HFFc6 (cell line): Measurements from ENCODE around the gene EEIG1. TPM values are rescaled to one million over a fixed set of nuclear protein-coding genes. Genes with fewer than 3 reads are reported as not detected.
A peak's percentile ranks its signal among the peaks of the same experiment; 100 is the strongest.

Experiments
- DNase-seq: peaks from one replicate; pipeline ENCODE4 v3.0.0-alpha.2; 2018
- H3K27ac Mint-ChIP-seq: 2 replicates; pipeline ENCODE4 v1.8.0; 2020; ENCODE audit warnings: mild to moderate bottlenecking, mixed read lengths
- H3K27me3 Mint-ChIP-seq: 2 replicates; pipeline ENCODE4 v1.8.0; 2021; ENCODE audit warnings: mild to moderate bottlenecking, moderate library complexity, mixed read lengths; ENCODE audit not compliant: insufficient read depth
- H3K36me3 Mint-ChIP-seq: 2 replicates; pipeline ENCODE4 v1.8.0; 2021; ENCODE audit warnings: low read depth, mixed read lengths
- H3K4me1 Mint-ChIP-seq: 2 replicates; pipeline ENCODE4 v1.8.0; 2020; ENCODE audit warnings: low read depth, mixed read lengths
- H3K4me3 Mint-ChIP-seq: 2 replicates; pipeline ENCODE4 v1.8.0; 2020; ENCODE audit warnings: mild to moderate bottlenecking, moderate library complexity, mixed read lengths
- H3K9me3 Mint-ChIP-seq: 2 replicates; pipeline ENCODE4 v1.8.0; 2020; ENCODE audit warnings: mild to moderate bottlenecking, mixed read lengths
- total RNA-seq, 6 experiments: library from RNA; stranded (reverse); fragmentation: NEBNext Ultra II Directional; extraction: Animal tissue kit (Norgen Biotek cat#: 25700); gene quantifications; 2 replicates in 1 of 6; 3 replicates in 5 of 6; pipeline ENCODE4 v1.2.3, GENCODE V29; 2021
- TF ChIP-seq, protein P1 (sequence below): fragments of 200-600 bp; sonication (generic); IDR thresholded peaks from 2 replicates; pipeline ENCODE4 v1.5.0; 2021; ENCODE audit warnings: antibody characterized with exemption, mild to moderate bottlenecking

Gene EEIG1
- total RNA-seq, 6 experiments from 2014 or later, result 26.7 to 35.4 (median 29.3) TPM

- Mint-ChIP-seq H3K4me1 (peaks cover 47% of the 10 kb centered on the region), H3K4me3 (peak overlapping the region; percentile 94), H3K27me3 (peaks cover 6% of the 10 kb centered on the region), H3K9me3 (no peaks in the 10 kb centered on the region), H3K27ac (peak overlapping the region; percentile 82), H3K36me3 (peaks cover 15% of the 10 kb centered on the region)
- DNase-seq, result no peak
- TF ChIP-seq, protein P1, sequence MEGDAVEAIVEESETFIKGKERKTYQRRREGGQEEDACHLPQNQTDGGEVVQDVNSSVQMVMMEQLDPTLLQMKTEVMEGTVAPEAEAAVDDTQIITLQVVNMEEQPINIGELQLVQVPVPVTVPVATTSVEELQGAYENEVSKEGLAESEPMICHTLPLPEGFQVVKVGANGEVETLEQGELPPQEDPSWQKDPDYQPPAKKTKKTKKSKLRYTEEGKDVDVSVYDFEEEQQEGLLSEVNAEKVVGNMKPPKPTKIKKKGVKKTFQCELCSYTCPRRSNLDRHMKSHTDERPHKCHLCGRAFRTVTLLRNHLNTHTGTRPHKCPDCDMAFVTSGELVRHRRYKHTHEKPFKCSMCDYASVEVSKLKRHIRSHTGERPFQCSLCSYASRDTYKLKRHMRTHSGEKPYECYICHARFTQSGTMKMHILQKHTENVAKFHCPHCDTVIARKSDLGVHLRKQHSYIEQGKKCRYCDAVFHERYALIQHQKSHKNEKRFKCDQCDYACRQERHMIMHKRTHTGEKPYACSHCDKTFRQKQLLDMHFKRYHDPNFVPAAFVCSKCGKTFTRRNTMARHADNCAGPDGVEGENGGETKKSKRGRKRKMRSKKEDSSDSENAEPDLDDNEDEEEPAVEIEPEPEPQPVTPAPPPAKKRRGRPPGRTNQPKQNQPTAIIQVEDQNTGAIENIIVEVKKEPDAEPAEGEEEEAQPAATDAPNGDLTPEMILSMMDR, result no peak
Observed at GRCh38 chr9:127936347-127936852, 44.4 kb downstream of the EEIG1 start.

DNA sequence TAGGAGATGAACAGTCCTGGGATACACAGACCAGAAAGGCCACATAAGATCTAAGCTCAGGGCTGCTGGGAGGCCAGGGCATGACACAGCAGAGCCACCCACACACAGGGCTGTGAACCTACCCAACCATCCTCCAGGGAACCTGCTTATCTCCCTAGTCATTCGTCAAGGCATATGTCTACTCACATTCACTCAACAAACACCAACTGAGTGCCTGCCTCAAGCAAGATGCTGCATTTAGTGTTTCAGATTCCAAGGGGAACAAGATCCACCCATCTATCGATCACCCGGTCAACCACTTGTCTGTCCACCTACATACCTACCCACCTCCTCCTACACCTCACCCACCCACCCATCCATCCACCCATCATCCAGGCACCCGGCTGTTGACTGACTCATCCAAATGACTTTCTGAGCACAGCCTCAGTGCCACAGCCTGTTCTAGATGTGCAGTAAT is 45.0 kb downstream of the EEIG1 start:
- Mint-ChIP-seq H3K9me3 (no peaks in the 10 kb centered on the region), H3K4me3 (peak overlapping the region; percentile 94), H3K4me1 (peaks cover 53% of the 10 kb centered on the region), H3K27me3 (peaks cover 6% of the 10 kb centered on the region), H3K36me3 (peaks cover 15% of the 10 kb centered on the region), H3K27ac (peak overlapping the region; percentile 66)
- TF ChIP-seq, protein P1, result no peak
- peak; percentile 25 for DNase-seq

DNA sequence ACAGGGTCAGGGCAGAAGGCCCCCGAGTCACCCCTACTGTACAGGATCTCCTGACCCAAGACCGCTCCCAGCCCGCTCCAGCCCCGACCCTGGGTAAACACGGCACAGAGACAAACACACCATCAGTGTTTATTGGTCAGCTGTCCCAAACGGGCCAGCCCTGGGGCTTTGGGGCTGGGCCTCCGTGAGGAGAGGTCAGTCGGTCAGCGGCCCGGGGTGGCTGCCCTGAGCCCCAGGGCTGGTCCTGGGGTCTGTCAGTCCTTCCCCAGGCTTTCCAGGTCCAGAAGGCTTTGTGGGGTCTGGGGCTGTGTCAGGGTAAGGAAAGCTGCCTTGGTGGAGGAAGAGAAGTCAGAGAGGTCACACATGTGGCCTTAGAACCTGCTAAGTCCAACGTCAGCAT is 45.8 kb downstream of the EEIG1 start:
- 0 out of 2 replicates have a peak overlapping the region, but pooled peaks have one; percentile 37 for H3K4me3 Mint-ChIP-seq
- no peak for DNase-seq
- peaks cover 15% of the 10 kb centered on the region for H3K36me3 Mint-ChIP-seq
- peaks cover 6% of the 10 kb centered on the region for H3K27me3 Mint-ChIP-seq
- peaks cover 57% of the 10 kb centered on the region for H3K4me1 Mint-ChIP-seq
- TF ChIP-seq, protein P1, result no peak
- peak overlapping the region; percentile 75 for H3K27ac Mint-ChIP-seq
- no peaks in the 10 kb centered on the region for H3K9me3 Mint-ChIP-seq

DNA sequence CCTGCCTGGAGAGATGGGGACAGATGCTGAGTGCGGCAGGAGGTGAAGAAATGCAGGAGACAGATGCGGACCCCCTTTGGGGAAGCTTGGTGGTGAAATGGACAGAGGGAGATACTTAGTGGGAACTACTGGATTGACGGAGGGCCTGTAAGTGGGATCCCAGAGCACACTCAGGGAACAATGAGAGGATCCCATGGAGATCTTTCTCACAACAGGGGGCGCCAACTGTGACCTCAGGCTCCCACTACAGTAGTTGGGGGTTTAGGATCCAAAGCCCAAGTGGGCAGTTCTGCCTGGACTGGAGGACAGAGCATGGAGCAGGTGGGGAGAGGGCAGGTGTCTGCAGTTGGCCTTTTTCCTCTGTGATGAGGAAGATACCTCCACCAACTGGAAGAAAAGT is 46.5 kb downstream of the EEIG1 start:
- Mint-ChIP-seq H3K27me3 (peaks cover 8% of the 10 kb centered on the region), H3K9me3 (no peaks in the 10 kb centered on the region), H3K4me1 (peaks cover 63% of the 10 kb centered on the region), H3K4me3 (no peak overlapping the region), H3K27ac (no peak overlapping the region; the same call in 1 of the 2 replicates), H3K36me3 (peaks cover 15% of the 10 kb centered on the region)
- TF ChIP-seq, protein P1, result peak; percentile 35; the same call in 1 of the 2 replicates
- DNase-seq, result no peak

DNA sequence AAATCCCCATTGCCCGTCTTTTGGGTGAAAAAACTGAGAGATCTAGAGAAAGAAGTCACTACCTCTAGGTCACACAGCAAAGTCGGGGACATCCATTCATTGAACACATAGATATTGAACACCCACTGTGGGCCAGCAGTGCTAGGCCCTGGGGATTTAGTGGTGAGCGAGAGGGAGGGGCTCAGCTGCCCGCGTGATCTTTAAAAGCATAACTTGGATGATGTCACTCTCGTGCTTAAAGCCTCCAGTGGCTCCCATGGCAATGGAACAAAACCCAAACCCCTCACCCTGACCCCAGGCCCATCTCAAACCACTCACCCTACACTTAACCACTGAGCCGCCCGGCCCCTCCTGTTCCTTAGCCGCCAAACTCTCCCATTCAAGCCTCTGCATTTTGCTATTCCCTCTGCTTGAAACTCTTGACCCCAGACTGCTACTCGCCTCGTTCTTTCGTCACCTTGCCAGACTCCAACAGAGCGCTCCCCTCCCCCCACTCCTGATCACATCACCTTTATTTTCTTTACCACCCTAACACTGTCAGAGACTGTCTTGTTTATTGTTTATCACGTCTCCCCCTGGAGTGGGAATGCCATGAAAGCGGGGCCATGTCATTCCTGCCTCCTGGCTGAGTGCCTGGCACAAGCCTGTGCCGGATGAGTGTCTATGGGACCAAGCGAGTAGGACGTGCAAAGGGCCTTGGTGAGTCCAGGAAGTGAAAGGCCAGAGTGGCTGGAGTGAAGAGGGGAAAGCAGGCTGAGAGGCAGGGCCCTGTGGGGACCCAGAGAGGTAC is 49.5 kb downstream of the EEIG1 start:
- TF ChIP-seq, protein P1, result no peak
- Mint-ChIP-seq H3K27me3 (peaks cover 4% of the 10 kb centered on the region), H3K36me3 (peaks cover 14% of the 10 kb centered on the region), H3K27ac (peak overlapping the region; percentile 96), H3K9me3 (no peaks in the 10 kb centered on the region), H3K4me1 (peaks cover 49% of the 10 kb centered on the region), H3K4me3 (peak overlapping the region; percentile 75)
- peak; percentile 73 for DNase-seq

Other genes with a start within 250 kb of the EEIG1 start
- 1 to 10 TPM; 6.6 to 8.3 (median 8.1) TPM for gene TOR2A, start 245.7 kb downstream of the EEIG1 start, total RNA-seq
- gene SH2D3C, start 202.3 kb downstream of the EEIG1 start, total RNA-seq, result not detected
- gene CDK9, start 195.0 kb downstream of the EEIG1 start, total RNA-seq, result 10 to 100 TPM; 52.0 to 61.3 (median 56.2) TPM
- 10 to 100 TPM; 51.9 to 69.2 (median 62.7) TPM for gene FPGS, start 178.1 kb downstream of the EEIG1 start, total RNA-seq
- gene ENG, start 126.3 kb downstream of the EEIG1 start, total RNA-seq, result 100 to 1,000 TPM; 205 to 249 (median 227) TPM
- gene AK1, start 103.3 kb downstream of the EEIG1 start, total RNA-seq, result 100 to 1,000 TPM; 109 to 130 (median 124) TPM
- gene ST6GALNAC6, start 81.4 kb downstream of the EEIG1 start, total RNA-seq, result 10 to 100 TPM; 29.3 to 40.6 (median 34.2) TPM
- gene ST6GALNAC4, start 63.9 kb downstream of the EEIG1 start, total RNA-seq, result 10 to 100 TPM; 22.9 to 33.4 (median 27.7) TPM
- gene PIP5KL1, start 50.2 kb downstream of the EEIG1 start, total RNA-seq, result 1 to 10 TPM; 1.7 to 3.1 (median 2.1) TPM
- 10 to 100 TPM; 42.5 to 49.6 (median 47.1) TPM for gene DPM2, start 43.1 kb downstream of the EEIG1 start, total RNA-seq
- 10 to 100 TPM in 3 of 6 experiments, 1 to 10 TPM in 3; 8.7 to 11.5 (median 9.8) TPM for gene NAIF1, start 86.3 kb upstream of the EEIG1 start, total RNA-seq
- gene SLC25A25, start 87.2 kb upstream of the EEIG1 start, total RNA-seq, result 10 to 100 TPM; 16.5 to 20.7 (median 18.4) TPM
- gene PTGES2, start 146.7 kb upstream of the EEIG1 start, total RNA-seq, result 10 to 100 TPM; 68.5 to 82.8 (median 70.6) TPM
- gene LCN2, start 168.5 kb upstream of the EEIG1 start, total RNA-seq, result not detected
- 10 to 100 TPM; 45.7 to 63.2 (median 50.5) TPM for gene BBLN, start 179.3 kb upstream of the EEIG1 start, total RNA-seq
- 100 to 1,000 TPM; 119 to 168 (median 148) TPM for gene CIZ1, start 210.6 kb upstream of the EEIG1 start, total RNA-seq
- 10 to 100 TPM; 17.4 to 38.2 (median 32.7) TPM for gene DNM1, start 222.4 kb upstream of the EEIG1 start, total RNA-seq